GM12801 (cell line): ENCODE results near the gene ELMO3.

Experiments used
- CTCF ChIP-seq: IDR thresholded peaks from one replicate; pipeline ENCODE4 v1.5.1; 2011; ENCODE audit warnings: control low read depth; ENCODE audit not compliant: insufficient read length; ENCODE audit errors: extremely low read depth

The ELMO3 gene

GRCh38 chr16:67155295-67156142 lies 43.4 kb upstream of the ELMO3 start:
- no peak for TF ChIP-seq CTCF

DNA sequence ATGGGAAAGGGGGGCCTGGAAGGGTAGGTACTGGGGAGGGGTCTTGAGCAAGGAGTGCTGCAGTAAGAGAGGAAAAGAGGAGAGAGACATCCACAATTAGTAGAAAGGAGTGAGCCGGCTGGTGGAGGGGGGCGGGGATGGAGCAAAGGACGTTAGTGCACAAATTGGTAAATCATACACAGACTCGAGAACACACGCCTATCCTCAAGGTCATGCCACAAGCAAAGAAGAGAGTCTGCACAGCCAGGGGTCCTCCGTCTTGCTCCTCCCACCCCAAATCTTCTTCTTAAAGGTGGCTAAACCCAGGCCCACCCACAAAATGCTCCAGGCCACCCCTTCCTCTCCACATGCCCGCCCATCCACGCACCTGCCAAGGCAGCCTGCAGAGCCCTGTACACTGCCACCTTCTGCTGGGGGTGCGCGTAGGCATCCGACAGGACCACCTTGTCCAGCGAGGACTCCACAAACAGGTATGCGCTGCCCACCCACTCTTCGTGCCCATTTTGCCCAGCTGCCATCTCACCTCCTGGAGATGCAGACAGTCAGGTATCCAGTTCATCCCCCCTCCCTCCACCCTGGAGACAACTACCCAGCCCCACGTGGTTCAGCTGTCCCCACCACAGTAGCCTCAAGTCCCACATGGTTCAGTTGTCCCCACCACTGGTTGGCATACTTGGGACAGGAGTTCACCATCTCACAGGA lies 42.6 kb upstream of the ELMO3 start:
- TF ChIP-seq CTCF: no peak

GRCh38 chr16:67157106-67157748 lies 41.7 kb upstream of the ELMO3 start:
- no peak for TF ChIP-seq CTCF

DNA sequence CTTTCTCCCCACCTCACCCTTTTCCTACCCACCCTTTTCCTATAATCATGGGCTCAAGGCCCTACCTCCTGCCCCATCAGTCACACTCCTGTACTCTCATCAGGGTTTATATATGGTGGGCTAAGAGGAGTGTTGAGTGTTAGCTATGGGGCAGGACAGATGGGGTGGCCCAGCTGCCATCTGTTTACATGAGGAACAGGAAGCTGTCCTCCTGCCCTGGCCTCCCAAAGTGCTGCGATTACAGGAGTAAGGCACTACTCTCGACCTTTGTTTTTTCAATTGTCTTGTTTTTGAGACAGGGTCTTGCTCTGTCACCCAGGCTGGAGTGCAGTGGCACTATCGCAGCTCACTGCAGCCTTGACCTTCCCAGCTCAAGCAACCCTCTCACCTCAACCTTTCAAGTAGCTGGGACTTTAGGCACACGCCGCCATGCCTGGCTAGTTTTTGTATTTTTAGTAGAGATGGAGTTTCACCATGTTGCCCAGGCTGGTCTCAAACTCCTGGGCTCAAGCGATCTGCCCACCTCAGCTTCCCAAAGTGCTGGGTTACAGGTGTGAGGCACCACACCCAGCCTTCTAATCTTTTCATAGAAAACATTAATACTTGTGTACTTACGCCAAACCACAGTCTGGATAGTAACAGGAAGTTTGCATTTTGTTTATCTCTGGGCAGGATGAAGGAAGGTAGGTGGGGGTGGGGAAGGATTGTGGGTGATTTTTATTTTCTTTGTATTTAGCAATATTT lies 40.9 kb upstream of the ELMO3 start:
- no peak for TF ChIP-seq CTCF

DNA sequence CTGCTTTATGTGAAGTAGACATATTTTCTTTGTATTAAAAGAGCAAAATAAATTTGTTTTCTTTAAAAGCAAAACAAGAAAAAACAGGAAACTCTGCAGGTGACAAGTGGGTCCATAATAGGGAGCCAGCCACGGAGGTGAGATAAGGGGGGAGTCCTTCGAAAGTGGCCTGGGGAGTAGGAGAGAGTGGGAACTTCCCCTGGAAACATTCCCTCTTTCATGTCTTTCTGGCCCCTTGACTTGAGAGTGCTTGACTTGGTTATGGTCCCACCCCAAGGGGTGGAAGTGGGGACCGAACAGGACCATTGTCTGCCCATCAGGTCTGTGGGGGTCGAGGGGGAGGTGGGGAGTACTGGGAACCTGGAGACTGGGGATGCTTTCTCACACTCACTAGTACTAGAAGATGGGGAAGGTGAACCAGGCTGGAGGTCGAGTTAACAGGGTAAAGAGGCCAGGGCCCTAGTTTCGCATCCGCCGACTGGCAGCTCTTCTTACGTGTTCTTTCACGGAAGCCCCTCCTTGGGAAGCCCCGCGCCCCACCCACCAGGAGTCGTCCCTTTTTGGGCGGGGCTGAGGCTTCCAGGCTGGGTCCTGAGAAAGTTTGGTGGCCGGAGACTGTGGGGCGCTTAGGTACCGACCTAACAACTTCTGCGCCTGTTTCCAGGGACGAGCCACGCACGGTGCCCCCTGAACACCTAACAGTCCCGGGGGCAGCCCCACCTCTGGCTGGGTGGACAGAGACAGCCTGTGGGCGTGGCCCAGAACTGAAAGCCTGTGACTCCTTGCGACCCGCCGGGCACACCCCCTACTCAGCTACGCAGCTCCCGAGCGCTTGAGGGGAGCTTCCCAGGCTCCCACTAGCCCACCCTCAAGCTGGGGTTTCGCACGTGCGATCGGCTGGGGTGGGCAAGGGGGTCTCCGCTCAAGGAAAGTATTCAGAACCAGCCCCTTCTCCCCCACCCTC lies 40.0 kb upstream of the ELMO3 start:
- no peak for TF ChIP-seq CTCF

DNA sequence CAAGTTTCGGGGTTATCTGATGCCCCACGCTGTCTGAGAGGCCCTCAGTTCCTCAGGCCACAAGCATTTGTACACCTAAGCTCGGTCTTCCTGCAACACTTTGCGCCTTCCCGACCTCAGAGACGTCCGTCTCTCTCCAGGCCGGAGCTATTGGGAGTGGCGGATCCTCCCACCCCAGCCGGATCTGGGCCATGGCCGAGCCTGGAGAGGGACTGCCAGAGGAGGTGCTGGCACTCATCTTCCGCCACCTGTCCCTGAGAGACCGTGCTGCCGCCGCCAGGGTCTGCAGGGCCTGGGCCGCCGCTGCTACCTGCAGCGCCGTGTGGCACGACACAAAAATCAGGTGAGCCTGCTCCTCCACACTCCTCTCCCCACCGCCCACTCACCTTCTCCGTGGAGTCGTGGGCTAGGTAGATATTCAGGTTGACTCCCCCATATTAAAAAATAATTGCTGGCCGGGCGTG lies 37.3 kb upstream of the ELMO3 start:
- no peak for TF ChIP-seq CTCF
